Measurements from ENCODE around the gene KRTCAP2. TPM values are rescaled to one million over a fixed set of nuclear protein-coding genes. Genes with fewer than 3 reads are reported as not detected.

The KRTCAP2 gene
- 137 and 153 TPM in 2 replicates for total RNA-seq

GRCh38 chr1:155172732-155173477 is at the start of gene KRTCAP2:
Gene KRTCAP2, minus strand, starts transcription at chr1:155173304. Its CDS starts 80 bp downstream, at chr1:155173224.

DNA sequence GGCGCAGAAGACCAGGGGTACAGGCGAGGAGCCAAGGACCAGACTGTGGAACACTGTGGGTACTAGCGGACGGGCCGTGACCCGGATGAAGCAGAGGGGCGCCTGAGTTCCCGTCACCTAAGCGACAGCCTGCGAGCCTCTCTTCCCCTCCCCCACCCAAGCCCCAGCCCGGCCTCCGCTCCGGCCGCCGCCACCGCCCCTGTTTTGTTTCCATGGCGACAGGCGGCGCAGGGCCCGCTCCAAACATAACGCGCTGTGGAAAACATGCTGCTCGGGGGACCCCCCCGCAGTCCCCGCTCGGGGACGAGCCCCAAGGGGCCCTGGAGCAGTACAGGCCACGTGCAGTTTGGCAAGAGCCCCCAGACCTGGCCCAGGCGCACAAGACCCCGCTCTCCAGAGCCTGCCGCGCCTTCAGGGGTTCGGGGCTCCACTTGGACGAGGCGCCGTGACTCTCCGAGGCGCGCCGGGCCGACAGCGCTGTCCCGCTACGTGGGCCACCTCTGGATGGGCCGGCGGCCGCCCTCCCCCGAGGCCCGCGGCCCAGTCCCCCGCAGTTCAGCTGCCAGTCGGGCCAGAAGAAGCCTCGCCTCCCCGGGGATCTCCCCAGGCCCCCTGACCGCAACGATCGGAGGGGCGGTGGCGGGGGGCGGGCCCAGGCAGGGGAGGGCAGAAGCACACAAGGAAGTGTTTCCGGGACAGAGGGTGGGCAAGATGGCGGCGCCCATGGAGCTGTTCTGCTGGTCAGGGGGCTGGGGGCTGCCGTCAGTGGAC is 35.6 kb upstream of the KRTCAP2 start, which contains the start of gene MTX1:
Gene MTX1 (plus strand): TSS at position 155 of the 771 bp plus-strand sequence. CDS start 110 bp downstream, at position 265.

DNA sequence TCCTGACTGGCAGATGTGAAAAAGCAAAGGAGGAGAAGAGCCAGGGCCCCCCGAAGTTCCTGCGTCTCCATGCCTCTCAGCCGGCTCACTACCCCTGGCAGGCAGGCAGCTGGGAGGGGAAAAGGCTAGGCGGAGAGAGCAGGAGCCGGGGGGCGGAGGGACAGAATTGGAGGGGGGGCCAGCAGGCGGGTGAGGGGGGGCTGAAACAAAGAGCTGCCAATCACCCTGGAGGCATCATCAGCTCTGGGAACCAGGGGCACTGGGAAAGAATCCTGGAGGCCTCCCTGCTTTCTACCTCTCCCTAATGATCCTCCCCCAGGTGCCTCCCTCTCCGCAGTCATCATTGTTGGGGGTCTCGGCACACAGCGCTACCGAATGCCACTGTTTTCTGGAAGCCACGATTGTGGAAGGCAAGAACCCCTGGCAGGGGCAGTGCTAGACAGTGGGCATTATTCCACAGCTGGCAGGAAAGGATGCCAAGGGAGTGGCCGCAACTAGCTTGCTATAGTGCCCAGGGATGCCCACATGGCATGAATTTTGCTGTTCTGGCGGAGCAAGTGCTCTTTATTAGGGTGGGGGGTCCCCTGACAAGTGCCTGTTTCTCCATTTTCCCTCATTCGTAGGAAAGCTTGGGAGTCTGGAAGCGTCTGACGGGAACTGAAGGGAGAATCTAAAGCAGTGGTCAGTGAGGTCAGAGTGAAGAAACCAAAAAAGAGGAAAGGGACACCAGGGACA is 34.9 kb upstream of the KRTCAP2 start, which contains the start of gene THBS3:
Gene THBS3 (minus strand): TSS at position 92 of the 735 bp plus-strand sequence. CDS start 21 bp downstream, at position 71.

GRCh38 chr1:155173478-155174323 is 597 bp upstream of the KRTCAP2 start, which contains the start of gene TRIM46:
Gene TRIM46, plus strand, starts transcription at chr1:155173849. Its CDS starts 118 bp downstream, at chr1:155173967.

GRCh38 chr1:155139895-155140629 is 33.0 kb downstream of the KRTCAP2 start, which contains the start of gene DPM3:
Gene DPM3, minus strand, starts transcription at chr1:155140531. Its CDS starts 291 bp downstream, at chr1:155140240.

GRCh38 chr1:155135415-155136028 is 37.6 kb downstream of the KRTCAP2 start, which contains the start of gene SLC50A1:
Gene SLC50A1, plus strand, starts transcription at chr1:155135852. Its CDS starts 60 bp downstream, at chr1:155135912.

GRCh38 chr1:155127105-155127966 is 45.8 kb downstream of the KRTCAP2 start, which contains the start of gene EFNA1:
Gene EFNA1, plus strand, starts transcription at chr1:155127876. Its CDS starts 102 bp downstream, at chr1:155127978.

Other genes with a start within 250 kb of the KRTCAP2 start
- 7.9 and 9.6 TPM in 2 replicates for gene PMVK, start 236.6 kb downstream of the KRTCAP2 start, total RNA-seq
- gene PBXIP1, start 217.2 kb downstream of the KRTCAP2 start, total RNA-seq, result 127 and 136 TPM in 2 replicates
- 11.1 and 11.7 TPM in 2 replicates for gene PYGO2, start 211.5 kb downstream of the KRTCAP2 start, total RNA-seq
- gene SHC1, start 202.6 kb downstream of the KRTCAP2 start, total RNA-seq, result 432 and 457 TPM in 2 replicates
- gene CKS1B, start 198.6 kb downstream of the KRTCAP2 start, total RNA-seq, result 26.8 and 39.6 TPM in 2 replicates
- gene FLAD1, start 190.0 kb downstream of the KRTCAP2 start, total RNA-seq, result 13.0 and 21.8 TPM in 2 replicates
- 0.33 TPM in 1 of 2 replicates, not detected in the other for gene LENEP, start 179.7 kb downstream of the KRTCAP2 start, total RNA-seq
- 27.9 and 31.9 TPM in 2 replicates for gene ZBTB7B, start 170.5 kb downstream of the KRTCAP2 start, total RNA-seq
- 0.07 TPM in 1 of 2 replicates, not detected in the other for gene DCST2, start 139.5 kb downstream of the KRTCAP2 start, total RNA-seq
- not detected in 2 replicates for gene DCST1, start 139.5 kb downstream of the KRTCAP2 start, total RNA-seq
- 113 and 152 TPM in 2 replicates for gene ADAM15, start 122.0 kb downstream of the KRTCAP2 start, total RNA-seq
- 4.6 and 6.5 TPM in 2 replicates for gene EFNA4, start 109.6 kb downstream of the KRTCAP2 start, total RNA-seq
- 3.1 and 4.2 TPM in 2 replicates for gene EFNA3, start 94.5 kb downstream of the KRTCAP2 start, total RNA-seq
- gene EFNA1, start 45.4 kb downstream of the KRTCAP2 start, total RNA-seq, result 1.0 and 3.7 TPM in 2 replicates
- gene SLC50A1, start 37.5 kb downstream of the KRTCAP2 start, total RNA-seq, result 18.8 and 22.9 TPM in 2 replicates
- gene DPM3, start 32.8 kb downstream of the KRTCAP2 start, total RNA-seq, result 18.4 and 18.5 TPM in 2 replicates
- gene TRIM46, start 545 bp upstream of the KRTCAP2 start, total RNA-seq, result 5.2 and 12.0 TPM in 2 replicates
- gene THBS3, start 34.6 kb upstream of the KRTCAP2 start, total RNA-seq, result 32.0 and 94.1 TPM in 2 replicates
- 29.9 and 34.6 TPM in 2 replicates for gene MTX1, start 35.4 kb upstream of the KRTCAP2 start, total RNA-seq
- 11.1 and 20.4 TPM in 2 replicates for gene ENTREP3, start 82.2 kb upstream of the KRTCAP2 start, total RNA-seq
- gene SCAMP3, start 89.1 kb upstream of the KRTCAP2 start, total RNA-seq, result 51.1 and 69.8 TPM in 2 replicates
- gene CLK2, start 100.2 kb upstream of the KRTCAP2 start, total RNA-seq, result 33.0 and 36.0 TPM in 2 replicates
- 0.91 and 1.4 TPM in 2 replicates for gene HCN3, start 104.2 kb upstream of the KRTCAP2 start, total RNA-seq
- gene PKLR, start 128.1 kb upstream of the KRTCAP2 start, total RNA-seq, result under 0.01 TPM in 1 of 2 replicates, not detected in the other
- gene FDPS, start 135.6 kb upstream of the KRTCAP2 start, total RNA-seq, result 106 and 139 TPM in 2 replicates
- 16.7 and 19.0 TPM in 2 replicates for gene RUSC1, start 147.6 kb upstream of the KRTCAP2 start, total RNA-seq